Testis (tissue), 3 donors: ENCODE measurements around the gene CCNJ. TPM values are rescaled to one million over a fixed set of nuclear protein-coding genes. Genes with fewer than 3 reads are reported as not detected.
A peak's percentile ranks its signal among the peaks of the same experiment; 100 is the strongest.

Experiments
- DNase-seq: peaks from one replicate; pipeline ENCODE4 v3.0.0-alpha.2; 2019
- H3K27ac ChIP-seq, 2 donors: fragments of 200-600 bp; sonication (generic); one replicate each; pipeline ENCODE4 v1.5.1; 2019
- H3K27me3 ChIP-seq: fragments of 200-600 bp; sonication (generic); one replicate; pipeline ENCODE4 v1.5.1; 2019
- H3K36me3 ChIP-seq: fragments of 200-600 bp; sonication (generic); one replicate; pipeline ENCODE4 v1.5.1; 2017; ENCODE audit warnings: low read depth; ENCODE audit errors: missing control alignments
- H3K4me1 ChIP-seq: fragments of 200-600 bp; sonication (generic); one replicate; pipeline ENCODE4 v1.5.1; 2019
- H3K4me3 ChIP-seq, 2 donors: fragments of 200-600 bp; sonication (generic); one replicate each; pipeline ENCODE4 v1.5.1; 2017 to 2019
- H3K9me3 ChIP-seq: fragments of 200-600 bp; sonication (generic); one replicate; pipeline ENCODE4 v1.5.1; 2017
- POLR2A ChIP-seq: fragments of 450-650 bp; IDR thresholded peaks from one replicate; pipeline ENCODE4 v1.6.1; 2017; ENCODE audit warnings: antibody characterized with exemption, mild to moderate bottlenecking, moderate library complexity
- WGBS, 2 donors: methylation state at CpG; one replicate each; pipeline ENCODE4 v1.1.5; 2018; 5-methylcytosine and 5-hydroxymethylcytosine counted together
- intact Hi-C: fragments of 100-400 bp; cut with DNase I; formaldehyde crosslinking; loops from one replicate; pipeline ENCODE4 v1.15.1; 2023; ENCODE audit warnings: low total_unique reads
- polyA plus RNA-seq: library from polyadenylated mRNA; stranded (reverse); fragments of 350-450 nt; fragmentation: Illumina TruSeq; extraction: RNeasy Lipid Tissue Mini Kit (QIAGEN cat#74804); gene quantifications from one replicate; pipeline ENCODE4 v1.2.3, GENCODE V29; 2014; ENCODE audit warnings: low read depth, low replicate concordance; ENCODE audit not compliant: insufficient read depth
- total RNA-seq, 2 donors: library from RNA; depleted of rRNA; stranded (reverse); fragments of >200 nt; gene quantifications; one replicate each; pipeline ENCODE4 v1.2.3, GENCODE V29; 2016
- TF ChIP-seq, protein P1 (sequence below), 3 experiments: fragments of 450-650 bp in 2 of 3; fragments of 200-600 bp in 1 of 3; sonication (generic) in 1 of 3; IDR thresholded peaks; one replicate each; pipeline ENCODE4 v1.5.1; 2016 to 2019; ENCODE audit warnings: antibody characterized with exemption in 3 of 3, mild to moderate bottlenecking in 2 of 3, moderate library complexity in 1 of 3

CCNJ gene
- total and polyA plus RNA-seq, 3 donors from 2014 or later, result 7.0 to 8.1 (median 7.7) TPM

DNA sequence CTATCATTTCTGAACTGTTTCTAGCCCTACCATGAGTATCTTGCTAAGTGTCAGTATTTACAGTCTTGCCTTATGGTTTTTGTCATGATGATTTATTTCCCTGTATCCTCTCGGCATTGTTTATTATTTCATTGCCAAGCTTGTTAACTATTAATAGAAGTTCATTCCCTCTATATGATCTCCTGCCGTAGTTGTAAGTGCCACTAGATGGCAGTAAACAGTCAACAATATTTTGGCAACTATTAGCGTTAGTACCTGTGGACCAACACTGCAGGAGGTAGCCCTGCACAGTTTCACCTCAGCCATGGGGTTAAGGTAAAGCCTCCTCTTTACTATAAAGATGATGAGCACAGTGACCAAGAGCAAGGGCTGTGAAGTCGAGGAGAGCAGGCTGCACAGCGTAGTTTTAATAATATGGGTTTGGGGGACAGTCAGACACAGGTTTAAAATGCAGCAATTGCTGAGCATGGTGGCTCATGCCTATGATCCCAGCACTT, 26.1 kb upstream of the CCNJ start:
- H3K36me3 ChIP-seq, result no peaks in the 10 kb centered on the region
- H3K4me1 ChIP-seq, result no peaks in the 10 kb centered on the region
- H3K27me3 ChIP-seq, result no peaks in the 10 kb centered on the region
- no peaks in the 10 kb centered on the region for H3K9me3 ChIP-seq
- 35 to 45% methylated on average over 5 of the region's 5 CpGs for WGBS, 2 donors
- intact Hi-C loops, result no loop called here
- H3K4me3 ChIP-seq, result no peak overlapping the region
- TF ChIP-seq, protein P1, sequence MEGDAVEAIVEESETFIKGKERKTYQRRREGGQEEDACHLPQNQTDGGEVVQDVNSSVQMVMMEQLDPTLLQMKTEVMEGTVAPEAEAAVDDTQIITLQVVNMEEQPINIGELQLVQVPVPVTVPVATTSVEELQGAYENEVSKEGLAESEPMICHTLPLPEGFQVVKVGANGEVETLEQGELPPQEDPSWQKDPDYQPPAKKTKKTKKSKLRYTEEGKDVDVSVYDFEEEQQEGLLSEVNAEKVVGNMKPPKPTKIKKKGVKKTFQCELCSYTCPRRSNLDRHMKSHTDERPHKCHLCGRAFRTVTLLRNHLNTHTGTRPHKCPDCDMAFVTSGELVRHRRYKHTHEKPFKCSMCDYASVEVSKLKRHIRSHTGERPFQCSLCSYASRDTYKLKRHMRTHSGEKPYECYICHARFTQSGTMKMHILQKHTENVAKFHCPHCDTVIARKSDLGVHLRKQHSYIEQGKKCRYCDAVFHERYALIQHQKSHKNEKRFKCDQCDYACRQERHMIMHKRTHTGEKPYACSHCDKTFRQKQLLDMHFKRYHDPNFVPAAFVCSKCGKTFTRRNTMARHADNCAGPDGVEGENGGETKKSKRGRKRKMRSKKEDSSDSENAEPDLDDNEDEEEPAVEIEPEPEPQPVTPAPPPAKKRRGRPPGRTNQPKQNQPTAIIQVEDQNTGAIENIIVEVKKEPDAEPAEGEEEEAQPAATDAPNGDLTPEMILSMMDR (IDR thresholded peaks at IDR 0.05), result peak; percentile 26 to 70 (median 51)
- TF ChIP-seq POLR2A, result no peak
- peak; percentile 43 for DNase-seq
- H3K27ac ChIP-seq, result no peak overlapping the region

DNA sequence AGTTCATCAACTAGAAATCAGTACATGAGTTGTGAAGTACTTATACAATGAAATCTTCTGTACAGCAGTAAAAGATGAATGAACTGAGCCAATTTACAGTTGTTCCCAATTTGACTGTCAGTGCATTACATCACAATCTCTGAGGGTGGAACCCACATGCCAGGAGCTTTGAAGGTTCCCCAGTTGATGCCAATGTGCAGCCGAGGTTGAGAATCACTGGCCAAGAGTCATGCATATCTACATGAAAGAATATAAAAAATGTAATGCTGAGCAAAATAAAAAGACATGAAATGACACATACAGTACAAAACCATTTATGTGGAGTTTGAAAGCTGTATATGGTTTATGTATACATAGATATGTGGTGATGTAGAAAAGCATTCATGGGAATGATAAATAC, 22.1 kb upstream of the CCNJ start:
- no peaks in the 10 kb centered on the region for H3K4me1 ChIP-seq
- no peaks in the 10 kb centered on the region for H3K36me3 ChIP-seq
- no peak overlapping the region for H3K27ac ChIP-seq
- no peak for DNase-seq
- WGBS, 2 donors, result 73 to 100% methylated on average over 1 of the region's 1 CpG
- intact Hi-C loops, result no loop called here
- no peaks in the 10 kb centered on the region for H3K9me3 ChIP-seq
- no peak for TF ChIP-seq POLR2A
- TF ChIP-seq, protein P1 (IDR thresholded peaks at IDR 0.05), result no peak
- no peak overlapping the region for H3K4me3 ChIP-seq
- no peaks in the 10 kb centered on the region for H3K27me3 ChIP-seq

DNA sequence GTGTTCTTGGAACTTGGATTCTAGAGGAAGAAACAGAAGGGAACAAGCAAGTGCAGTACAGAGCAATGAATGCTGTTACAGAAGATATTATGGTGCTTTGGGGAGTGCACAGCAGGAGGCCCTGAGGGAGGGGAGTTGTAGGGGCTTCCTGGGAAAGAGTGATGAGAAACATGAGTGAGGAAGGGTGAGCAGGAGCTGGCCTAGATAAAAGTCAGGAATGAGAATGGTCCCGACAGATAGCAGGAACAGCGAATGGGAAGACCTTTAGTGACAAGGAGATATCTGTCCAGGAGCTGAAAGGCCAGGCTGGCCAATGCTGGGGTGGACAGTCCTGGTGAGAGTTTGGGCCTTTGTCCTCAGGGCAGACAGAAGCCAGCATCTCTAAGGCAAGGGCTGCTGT, 20.6 kb upstream of the CCNJ start:
- H3K27ac ChIP-seq, result no peak overlapping the region

DNA sequence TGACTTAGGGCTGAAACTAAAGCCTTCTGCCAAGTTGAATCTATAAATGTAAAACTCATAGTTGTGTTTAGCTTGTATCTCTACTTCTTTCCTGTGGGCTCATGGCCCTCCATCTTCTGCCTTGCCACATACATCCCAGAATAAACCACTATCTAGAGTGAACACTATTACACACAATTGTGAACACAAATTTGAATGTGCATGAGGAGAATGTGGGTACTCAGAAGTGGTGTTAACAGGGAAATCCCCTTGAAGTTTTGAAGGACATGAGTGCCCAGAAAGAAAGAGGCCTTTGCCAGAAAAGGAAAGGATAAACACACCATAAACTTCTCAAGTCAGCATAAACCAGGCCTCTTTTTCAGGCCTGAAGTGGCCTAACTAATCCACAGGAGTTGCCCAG, 20.2 kb upstream of the CCNJ start:
- H3K4me1 ChIP-seq, result no peaks in the 10 kb centered on the region
- H3K9me3 ChIP-seq, result no peaks in the 10 kb centered on the region
- no peak for TF ChIP-seq POLR2A
- TF ChIP-seq, protein P1 (IDR thresholded peaks at IDR 0.05), result no peak
- H3K27me3 ChIP-seq, result no peaks in the 10 kb centered on the region
- no peaks in the 10 kb centered on the region for H3K36me3 ChIP-seq
- no peak overlapping the region for H3K4me3 ChIP-seq
- DNase-seq, result no peak
- intact Hi-C loops, result no loop called here
- H3K27ac ChIP-seq, result no peak overlapping the region

More for the DNA sequence above, 20.6 kb upstream of the CCNJ start:
- Histone ChIP-seq H3K36me3 (no peaks in the 10 kb centered on the region), H3K27me3 (no peaks in the 10 kb centered on the region), H3K9me3 (no peaks in the 10 kb centered on the region), H3K4me3 (no peak overlapping the region), H3K4me1 (no peaks in the 10 kb centered on the region)
- DNase-seq, result no peak
- intact Hi-C loops, result no loop called here
- TF ChIP-seq, protein P1 (IDR thresholded peaks at IDR 0.05), result no peak
- TF ChIP-seq POLR2A, result no peak
- 84 to 90% methylated on average over 2 of the region's 2 CpGs for WGBS, 2 donors

DNA sequence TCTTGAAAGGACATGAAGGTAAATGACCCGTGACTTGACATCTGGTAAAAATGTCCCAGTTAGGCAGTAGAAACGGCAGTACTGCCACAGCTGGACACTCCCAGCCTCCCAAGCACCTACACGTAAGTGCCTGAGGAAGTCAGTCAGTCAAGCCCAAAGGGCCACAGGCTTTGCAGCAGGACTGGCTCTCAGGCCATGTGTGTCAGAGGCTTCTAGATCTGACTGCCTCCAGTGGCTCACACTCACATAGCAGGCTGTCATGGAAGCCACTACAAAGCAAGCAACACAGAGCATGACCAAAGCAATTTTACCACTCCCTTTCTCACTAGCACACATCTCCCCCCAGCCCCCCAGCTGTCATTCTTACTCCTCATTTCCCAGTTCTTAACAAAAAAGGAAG, 17.8 kb upstream of the CCNJ start:
- H3K4me1 ChIP-seq, result no peaks in the 10 kb centered on the region
- H3K4me3 ChIP-seq, result no peak overlapping the region
- peak; percentile 20 for DNase-seq
- 80 to 88% methylated on average over 3 of the region's 3 CpGs for WGBS, 2 donors
- H3K27ac ChIP-seq, result no peak overlapping the region
- TF ChIP-seq POLR2A, result no peak
- TF ChIP-seq, protein P1 (IDR thresholded peaks at IDR 0.05), result no peak
- H3K27me3 ChIP-seq, result no peaks in the 10 kb centered on the region
- intact Hi-C loops, result no loop called here
- no peaks in the 10 kb centered on the region for H3K36me3 ChIP-seq
- no peaks in the 10 kb centered on the region for H3K9me3 ChIP-seq
